GM19043 (cell line): ENCODE measurements around the gene SLC7A6OS.

Experiments
- ATAC-seq: cut with Tn5 transposase; IDR thresholded peaks from one replicate; pipeline ENCODE4 v1.9.1; 2021; ENCODE audit warnings: low read depth; ENCODE audit not compliant: unreplicated experiment

The SLC7A6OS gene

DNA sequence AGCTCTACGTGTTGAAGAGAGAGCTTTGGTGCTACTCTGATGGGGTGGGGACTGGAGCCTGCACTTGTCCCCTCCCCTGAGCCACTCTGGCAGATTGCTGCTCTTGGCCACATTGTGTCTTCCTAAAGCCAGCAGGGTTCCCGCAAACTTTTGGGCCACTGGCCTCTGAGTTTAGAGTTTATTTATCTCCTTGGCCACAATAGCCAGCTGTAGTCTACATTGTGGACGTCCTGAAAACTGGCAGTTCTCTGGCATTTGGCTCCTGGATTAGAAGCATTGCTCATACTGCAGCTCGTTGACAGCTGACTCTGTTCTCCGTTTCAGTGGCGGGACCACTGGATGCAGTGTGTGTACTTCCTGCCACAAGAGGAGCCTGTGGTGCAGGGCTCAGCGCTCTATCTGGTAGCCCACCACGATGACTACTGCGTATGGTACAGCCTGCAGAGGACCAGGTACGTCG, 34.6 kb upstream of the SLC7A6OS start:
- no peak for ATAC-seq

DNA sequence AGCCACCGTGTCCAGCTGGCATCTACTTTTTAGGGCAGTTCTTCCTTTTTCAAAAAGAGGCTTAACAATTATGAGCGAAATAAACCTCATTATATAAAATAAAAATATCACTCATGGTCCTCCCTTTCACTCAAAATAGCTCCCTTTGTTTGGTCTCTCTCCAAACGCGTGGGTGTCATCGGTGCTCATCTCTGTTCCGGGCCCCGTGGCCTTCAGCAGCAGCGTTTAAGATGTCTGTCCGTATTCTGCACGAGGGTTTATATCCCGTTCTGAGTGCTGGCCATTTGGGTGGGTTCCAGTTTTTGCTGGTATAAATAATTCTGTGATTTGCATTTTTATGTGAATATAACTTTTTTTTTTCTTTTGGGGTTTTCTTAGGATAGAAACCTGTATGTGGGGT, 33.5 kb upstream of the SLC7A6OS start:
- no peak for ATAC-seq

DNA sequence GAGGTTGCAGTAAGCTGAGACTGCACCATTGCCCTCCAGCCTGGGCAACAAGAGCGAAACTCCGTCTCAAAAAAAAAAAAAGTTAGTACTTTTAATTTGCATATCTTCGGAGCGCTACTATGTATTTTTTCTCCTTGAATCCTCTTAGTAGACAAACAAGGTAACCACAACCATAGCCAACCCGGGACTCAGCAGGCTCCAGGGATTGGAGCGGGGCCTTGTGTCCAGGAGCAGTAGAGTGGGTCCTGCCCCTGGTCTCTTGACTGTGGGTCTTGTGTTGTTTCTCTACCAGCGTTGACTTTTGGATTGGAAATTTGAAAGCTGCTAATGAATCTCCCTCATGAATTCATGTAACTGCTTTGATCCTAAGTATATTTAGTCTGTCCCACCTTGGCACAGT, 32.4 kb upstream of the SLC7A6OS start:
- ATAC-seq = no peak

DNA sequence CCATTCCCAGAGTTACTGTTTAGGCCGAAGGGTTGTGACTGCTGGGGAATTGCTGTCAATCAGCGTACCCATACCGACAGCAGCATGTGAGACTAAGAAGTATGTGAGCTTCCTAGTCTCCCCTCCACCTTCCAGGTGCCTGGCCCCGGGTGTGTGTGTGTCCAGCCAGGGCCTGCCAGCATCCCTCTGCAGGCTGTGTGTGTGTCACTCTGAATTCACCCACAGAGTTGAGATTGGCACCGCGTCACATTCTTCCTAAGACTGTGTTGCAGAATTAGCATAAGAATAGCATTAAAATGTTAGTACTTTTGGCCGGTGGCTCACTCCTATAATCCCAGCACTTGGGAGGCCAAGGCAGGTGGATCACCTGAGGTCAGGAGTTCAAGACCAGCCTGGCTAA, 31.9 kb upstream of the SLC7A6OS start:
- no peak for ATAC-seq

- ATAC-seq = no peak
These were observed 28.5 kb upstream of the SLC7A6OS start for GRCh38 chr16:68339214-68339613.

DNA sequence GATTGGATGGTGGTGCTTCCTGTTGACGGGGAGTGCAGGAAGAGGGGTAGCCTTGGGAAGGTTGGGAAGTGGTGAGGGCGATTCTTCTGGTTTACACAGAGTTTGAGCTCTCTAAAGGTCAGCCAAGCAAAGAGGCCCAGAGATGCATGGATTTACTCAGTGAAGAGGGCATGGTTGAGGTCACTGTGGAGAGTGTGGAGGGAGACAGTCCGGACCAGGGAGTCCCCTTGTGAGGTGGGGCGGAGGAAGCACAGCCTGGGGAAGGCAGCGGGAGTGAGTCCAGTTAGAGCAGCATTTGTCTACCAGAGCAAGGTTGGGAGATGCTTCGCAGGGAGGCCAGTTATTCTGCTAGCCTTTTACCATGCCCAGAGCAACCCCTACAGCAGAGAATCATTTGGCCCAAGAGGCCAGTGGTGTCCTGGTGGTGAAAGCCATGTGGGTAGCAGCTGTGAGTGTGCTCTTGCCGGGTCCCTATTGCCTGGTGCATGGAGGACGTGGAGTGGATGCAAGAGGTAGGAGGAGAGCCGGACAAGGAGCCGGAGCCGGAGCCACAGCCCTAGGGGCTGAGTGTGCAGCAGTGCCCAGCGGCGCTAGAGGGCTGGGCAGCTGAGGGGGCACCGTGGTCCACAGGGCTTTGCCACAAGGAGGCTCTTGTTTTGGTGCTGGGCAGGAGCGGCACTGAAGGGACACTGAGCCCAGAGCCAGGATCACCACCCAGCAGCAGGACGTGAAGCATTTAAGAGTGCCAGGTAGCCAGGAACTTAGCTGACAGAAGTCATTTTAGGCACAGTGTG, 27.8 kb upstream of the SLC7A6OS start:
- ATAC-seq = no peak

GRCh38 chr16:68335175-68335574, 24.4 kb upstream of the SLC7A6OS start:
- ATAC-seq = no peak

DNA sequence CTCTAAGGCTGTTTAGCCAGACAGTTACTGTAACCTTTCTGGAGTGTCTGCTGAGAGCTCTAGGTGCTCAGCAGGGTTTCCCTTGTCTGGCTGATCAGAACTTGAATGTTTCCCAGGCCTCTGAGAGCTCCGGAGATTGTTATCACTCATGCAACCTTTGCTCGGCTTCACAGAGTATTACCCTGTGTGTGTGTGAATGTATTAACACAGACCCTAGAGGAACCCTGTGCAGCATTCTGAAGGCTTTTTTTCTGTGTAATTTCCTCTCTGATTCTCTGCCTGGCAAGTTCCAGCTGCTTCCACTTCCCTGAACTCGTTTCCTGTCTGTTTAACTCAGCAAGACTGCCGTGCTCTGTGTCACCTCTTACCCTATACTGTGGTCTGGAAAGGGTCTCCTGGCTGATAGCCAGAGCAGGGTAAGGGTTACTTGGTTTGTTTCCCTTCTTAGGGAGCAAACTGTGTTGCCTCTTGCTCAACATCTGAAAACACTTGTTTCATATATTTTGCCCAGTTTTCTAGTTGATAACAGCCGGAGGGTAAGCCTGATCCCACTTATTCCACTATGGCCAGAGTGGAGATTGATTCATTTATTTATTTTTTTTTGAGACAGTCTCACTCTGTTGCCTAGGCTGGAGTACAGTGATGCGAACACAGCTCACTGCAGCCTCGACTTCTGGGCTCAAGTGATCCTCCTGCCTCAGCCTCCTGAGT, 21.8 kb upstream of the SLC7A6OS start:
- ATAC-seq = no peak

DNA sequence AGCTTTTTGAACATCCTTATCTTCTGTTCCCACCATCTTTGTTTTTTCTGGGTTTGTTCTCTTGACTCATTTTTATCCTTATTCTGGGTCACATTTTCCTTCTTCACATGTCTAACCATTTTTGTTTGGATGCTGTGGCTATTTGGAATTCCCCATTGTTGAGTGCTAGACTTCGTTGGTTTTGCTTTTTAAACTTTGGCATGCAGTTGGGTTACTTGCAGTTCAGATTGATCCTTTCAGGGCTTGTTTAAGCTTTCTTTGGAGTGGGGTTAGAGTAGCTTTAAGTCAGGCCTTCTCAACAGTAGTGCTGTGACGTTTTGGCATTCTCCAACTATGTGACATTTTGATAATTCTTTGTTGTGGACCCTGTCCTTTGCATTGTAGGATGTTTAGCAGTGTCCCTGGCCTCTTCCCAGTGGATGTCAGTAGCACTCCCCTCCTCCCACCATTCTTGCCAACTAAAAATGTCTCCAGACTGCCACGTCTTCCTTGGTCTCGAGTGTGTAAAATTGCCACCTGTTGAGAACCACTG, 21.2 kb upstream of the SLC7A6OS start:
- ATAC-seq = no peak

GRCh38 chr16:68328860-68329390, 18.2 kb upstream of the SLC7A6OS start:
- no peak for ATAC-seq

- ATAC-seq = no peak
These were observed 17.6 kb upstream of the SLC7A6OS start for GRCh38 chr16:68328151-68328859.

GRCh38 chr16:68324780-68325357, 14.1 kb upstream of the SLC7A6OS start:
- no peak for ATAC-seq

GRCh38 chr16:68324336-68324735, 13.6 kb upstream of the SLC7A6OS start:
- ATAC-seq = no peak

- ATAC-seq = no peak
These were observed 8.6 kb upstream of the SLC7A6OS start for GRCh38 chr16:68319185-68319908.

DNA sequence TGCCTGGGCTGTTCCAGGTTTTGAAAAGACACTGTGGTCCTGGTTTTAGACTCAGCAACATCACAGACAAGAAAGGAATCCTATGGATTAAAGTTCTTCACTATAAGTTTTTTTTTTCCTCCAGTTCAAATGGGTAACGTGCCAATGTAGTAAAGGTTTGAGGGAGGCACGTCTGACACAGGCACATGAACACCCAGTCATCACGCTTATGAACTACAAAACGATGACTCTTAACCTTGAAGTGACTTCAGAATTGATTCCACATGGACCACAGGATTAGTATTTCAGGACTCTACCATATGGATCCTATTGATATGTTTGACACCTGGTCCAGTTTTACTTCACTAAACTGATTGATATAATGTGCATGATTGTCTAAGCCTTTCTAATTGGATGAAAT, 2.4 kb upstream of the SLC7A6OS start:
- ATAC-seq = no peak

GRCh38 chr16:68310437-68310773, 341 bp downstream of the SLC7A6OS start:
- ATAC-seq = no peak

GRCh38 chr16:68309799-68310198, 947 bp downstream of the SLC7A6OS start:
- ATAC-seq = no peak

DNA sequence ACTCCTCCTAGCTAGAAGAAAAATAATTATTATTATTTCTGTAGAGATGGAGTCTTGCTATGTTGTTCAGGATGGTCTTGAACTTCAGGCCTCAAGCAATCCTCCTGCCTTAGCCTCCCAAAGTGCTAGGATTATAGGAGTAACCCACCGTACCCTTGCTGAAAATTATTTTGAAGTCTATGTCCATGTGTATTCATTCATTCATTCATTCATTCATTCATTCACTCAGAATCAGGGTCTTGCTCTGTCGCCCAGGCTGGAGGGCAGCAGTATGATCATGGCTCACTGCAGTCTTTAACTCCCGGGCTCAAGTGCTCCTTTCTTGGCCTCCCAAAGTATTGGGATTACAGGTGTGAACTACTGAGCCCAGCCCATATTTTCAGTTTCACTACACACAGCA, 4.1 kb downstream of the SLC7A6OS start:
- ATAC-seq = no peak

GRCh38 chr16:68300734-68301459, 9.8 kb downstream of the SLC7A6OS start:
- no peak for ATAC-seq
